ENCODE data around the gene ARFIP1.

ARFIP1 gene

GRCh38 chr4:152805071-152805650, 25.4 kb downstream of the ARFIP1 start:
- Histone ChIP-seq H2AFZ (ENCODE audit: low read length) (no peak overlapping the region), H3K4me2 (ENCODE audit: insufficient read depth, low read length, poor library complexity, severe bottlenecking) (no peak overlapping the region), H3K27me3 (ENCODE audit: control insufficient read depth in 3 of 3, insufficient read depth in 3 of 3, low read depth in 1 of 3, low read length in 3 of 3) (no peaks in the 10 kb centered on the region), H2AK5ac (ENCODE audit: low read depth, low read length) (no peak overlapping the region), H3K18ac (ENCODE audit: low read length) (no peak overlapping the region), H3K4me1 (ENCODE audit: control insufficient read depth in 2 of 2, insufficient read depth in 1 of 2, low read depth in 1 of 2, low read length in 2 of 2) (peaks cover 0 to 2% of the 10 kb centered on the region in 2 donors), H3K4ac (ENCODE audit: low read length) (no peak overlapping the region), H3K9ac (ENCODE audit: low read depth, low read length, poor library complexity) (no peak overlapping the region), H3K23ac (ENCODE audit: low read depth, low read length, poor library complexity) (no peak overlapping the region), H2BK120ac (ENCODE audit: low read depth, low read length) (no peak overlapping the region), H2BK15ac (ENCODE audit: low read length) (no peak overlapping the region), H2BK5ac (ENCODE audit: low read length) (no peak overlapping the region), H4K8ac (ENCODE audit: low read depth, low read length) (no peak overlapping the region), H3K14ac (ENCODE audit: low read length) (no peak overlapping the region), H3K4me3 (ENCODE audit: low read length in 2 of 2) (no peak overlapping the region), H3K9me3 (replicated peaks in 1 of 2; ENCODE audit: control insufficient read depth in 2 of 2, insufficient read depth in 1 of 2, low read depth in 1 of 2, low read length in 2 of 2) (peaks cover 0 to 7% of the 10 kb centered on the region in 2 donors), H3K36me3 (replicated peaks in 1 of 2; ENCODE audit: control insufficient read depth in 2 of 2, insufficient read depth in 2 of 2, low read length in 2 of 2) (no peaks in the 10 kb centered on the region), H2BK12ac (ENCODE audit: low read length) (no peak overlapping the region), H4K91ac (ENCODE audit: low read depth, low read length, poor library complexity) (no peak overlapping the region), H3K27ac (replicated peaks; ENCODE audit: low read length) (no peak overlapping the region), H3K79me1 (ENCODE audit: low read depth, low read length) (no peaks in the 10 kb centered on the region)
- no peak for DNase-seq (ENCODE audit: low spot score)
- no CpG with 5 or more reads among the region's 2 CpGs for WGBS, 2 donors (ENCODE audit: extremely low coverage in 2 of 2, insufficient read length in 2 of 2, insufficient replicate concordance in 1 of 2)

GRCh38 chr4:152805818-152806217, 26.1 kb downstream of the ARFIP1 start:
- no peak overlapping the region for H2BK15ac ChIP-seq (ENCODE audit: low read length)
- H3K9ac ChIP-seq (ENCODE audit: low read depth, low read length, poor library complexity), result no peak overlapping the region
- H3K4me2 ChIP-seq (ENCODE audit: insufficient read depth, low read length, poor library complexity, severe bottlenecking), result no peak overlapping the region
- peaks cover 0 to 2% of the 10 kb centered on the region in 2 donors for H3K4me1 ChIP-seq (ENCODE audit: control insufficient read depth in 2 of 2, insufficient read depth in 1 of 2, low read depth in 1 of 2, low read length in 2 of 2)
- H2AK5ac ChIP-seq (ENCODE audit: low read depth, low read length), result no peak overlapping the region
- no peak overlapping the region for H3K14ac ChIP-seq (ENCODE audit: low read length)
- H2BK5ac ChIP-seq (ENCODE audit: low read length), result no peak overlapping the region
- H2AFZ ChIP-seq (ENCODE audit: low read length), result no peak overlapping the region
- H2BK12ac ChIP-seq (ENCODE audit: low read length), result no peak overlapping the region
- H3K36me3 ChIP-seq (replicated peaks in 1 of 2; ENCODE audit: control insufficient read depth in 2 of 2, insufficient read depth in 2 of 2, low read length in 2 of 2), result no peaks in the 10 kb centered on the region
- no peak overlapping the region for H3K23ac ChIP-seq (ENCODE audit: low read depth, low read length, poor library complexity)
- DNase-seq (ENCODE audit: low spot score), result no peak
- no peak overlapping the region for H2BK120ac ChIP-seq (ENCODE audit: low read depth, low read length)
- no peak overlapping the region for H4K8ac ChIP-seq (ENCODE audit: low read depth, low read length)
- H3K79me1 ChIP-seq (ENCODE audit: low read depth, low read length), result peaks cover 2% of the 10 kb centered on the region
- no peak overlapping the region for H3K18ac ChIP-seq (ENCODE audit: low read length)
- H3K27ac ChIP-seq (replicated peaks; ENCODE audit: low read length), result no peak overlapping the region
- no peak overlapping the region for H3K4ac ChIP-seq (ENCODE audit: low read length)
- WGBS, 2 donors (ENCODE audit: extremely low coverage in 2 of 2, insufficient read length in 2 of 2, insufficient replicate concordance in 1 of 2), result no CpG with 5 or more reads among the region's 2 CpGs
- no peaks in the 10 kb centered on the region for H3K27me3 ChIP-seq (ENCODE audit: control insufficient read depth in 3 of 3, insufficient read depth in 3 of 3, low read depth in 1 of 3, low read length in 3 of 3)
- H3K9me3 ChIP-seq (replicated peaks in 1 of 2; ENCODE audit: control insufficient read depth in 2 of 2, insufficient read depth in 1 of 2, low read depth in 1 of 2, low read length in 2 of 2), result peaks cover 0 to 7% of the 10 kb centered on the region in 2 donors
- no peak overlapping the region for H4K91ac ChIP-seq (ENCODE audit: low read depth, low read length, poor library complexity)
- no peak overlapping the region for H3K4me3 ChIP-seq (ENCODE audit: low read length in 2 of 2)

GRCh38 chr4:152806501-152807125, 26.9 kb downstream of the ARFIP1 start:
- Histone ChIP-seq H2BK5ac (ENCODE audit: low read length) (no peak overlapping the region), H3K27ac (replicated peaks; ENCODE audit: low read length) (no peak overlapping the region), H2AFZ (ENCODE audit: low read length) (no peak overlapping the region), H4K8ac (ENCODE audit: low read depth, low read length) (no peak overlapping the region), H3K4me1 (ENCODE audit: control insufficient read depth in 2 of 2, insufficient read depth in 1 of 2, low read depth in 1 of 2, low read length in 2 of 2) (peaks cover 0 to 2% of the 10 kb centered on the region in 2 donors), H3K4ac (ENCODE audit: low read length) (no peak overlapping the region), H3K36me3 (replicated peaks in 1 of 2; ENCODE audit: control insufficient read depth in 2 of 2, insufficient read depth in 2 of 2, low read length in 2 of 2) (peaks cover 0 to 4% of the 10 kb centered on the region in 2 donors), H2BK12ac (ENCODE audit: low read length) (no peak overlapping the region), H2BK15ac (ENCODE audit: low read length) (no peak overlapping the region), H4K91ac (ENCODE audit: low read depth, low read length, poor library complexity) (no peak overlapping the region), H2AK5ac (ENCODE audit: low read depth, low read length) (no peak overlapping the region), H3K23ac (ENCODE audit: low read depth, low read length, poor library complexity) (no peak overlapping the region), H3K4me2 (ENCODE audit: insufficient read depth, low read length, poor library complexity, severe bottlenecking) (no peak overlapping the region), H2BK120ac (ENCODE audit: low read depth, low read length) (no peak overlapping the region), H3K18ac (ENCODE audit: low read length) (no peak overlapping the region), H3K4me3 (ENCODE audit: low read length in 2 of 2) (no peak overlapping the region), H3K14ac (ENCODE audit: low read length) (no peak overlapping the region), H3K9ac (ENCODE audit: low read depth, low read length, poor library complexity) (no peak overlapping the region), H3K9me3 (replicated peaks in 1 of 2; ENCODE audit: control insufficient read depth in 2 of 2, insufficient read depth in 1 of 2, low read depth in 1 of 2, low read length in 2 of 2) (peaks cover 0 to 13% of the 10 kb centered on the region in 2 donors), H3K79me1 (ENCODE audit: low read depth, low read length) (peaks cover 2% of the 10 kb centered on the region), H3K27me3 (ENCODE audit: control insufficient read depth in 3 of 3, insufficient read depth in 3 of 3, low read depth in 1 of 3, low read length in 3 of 3) (no peaks in the 10 kb centered on the region)
- WGBS, 2 donors (ENCODE audit: extremely low coverage in 2 of 2, insufficient read length in 2 of 2, insufficient replicate concordance in 1 of 2), result no CpG with 5 or more reads among the region's 3 CpGs
- DNase-seq (ENCODE audit: low spot score), result no peak

- no peak overlapping the region for H3K9ac ChIP-seq (ENCODE audit: low read depth, low read length, poor library complexity)
- peaks cover 4% of the 10 kb centered on the region for H3K79me1 ChIP-seq (ENCODE audit: low read depth, low read length)
- peaks cover 2 to 10% of the 10 kb centered on the region in 2 donors for H3K36me3 ChIP-seq (replicated peaks in 1 of 2; ENCODE audit: control insufficient read depth in 2 of 2, insufficient read depth in 2 of 2, low read length in 2 of 2)
- no peak overlapping the region for H4K91ac ChIP-seq (ENCODE audit: low read depth, low read length, poor library complexity)
- H3K4ac ChIP-seq (ENCODE audit: low read length), result no peak overlapping the region
- no peak overlapping the region for H2BK5ac ChIP-seq (ENCODE audit: low read length)
- H2BK15ac ChIP-seq (ENCODE audit: low read length), result no peak overlapping the region
- H3K4me1 ChIP-seq (ENCODE audit: control insufficient read depth in 2 of 2, insufficient read depth in 1 of 2, low read depth in 1 of 2, low read length in 2 of 2), result peaks cover 0 to 2% of the 10 kb centered on the region in 2 donors
- no peak for DNase-seq (ENCODE audit: low spot score)
- no peak overlapping the region for H3K14ac ChIP-seq (ENCODE audit: low read length)
- H3K18ac ChIP-seq (ENCODE audit: low read length), result no peak overlapping the region
- H3K9me3 ChIP-seq (replicated peaks in 1 of 2; ENCODE audit: control insufficient read depth in 2 of 2, insufficient read depth in 1 of 2, low read depth in 1 of 2, low read length in 2 of 2), result peaks cover 0 to 15% of the 10 kb centered on the region in 2 donors
- no peak overlapping the region for H3K4me3 ChIP-seq (ENCODE audit: low read length in 2 of 2)
- H3K4me2 ChIP-seq (ENCODE audit: insufficient read depth, low read length, poor library complexity, severe bottlenecking), result no peak overlapping the region
- WGBS, 2 donors (ENCODE audit: extremely low coverage in 2 of 2, insufficient read length in 2 of 2, insufficient replicate concordance in 1 of 2), result no CpG with 5 or more reads among the region's 3 CpGs
- no peak overlapping the region for H2BK12ac ChIP-seq (ENCODE audit: low read length)
- no peak overlapping the region for H2BK120ac ChIP-seq (ENCODE audit: low read depth, low read length)
- no peak overlapping the region for H3K23ac ChIP-seq (ENCODE audit: low read depth, low read length, poor library complexity)
- no peaks in the 10 kb centered on the region for H3K27me3 ChIP-seq (ENCODE audit: control insufficient read depth in 3 of 3, insufficient read depth in 3 of 3, low read depth in 1 of 3, low read length in 3 of 3)
- H3K27ac ChIP-seq (replicated peaks; ENCODE audit: low read length), result no peak overlapping the region
- H2AFZ ChIP-seq (ENCODE audit: low read length), result no peak overlapping the region
- no peak overlapping the region for H4K8ac ChIP-seq (ENCODE audit: low read depth, low read length)
- H2AK5ac ChIP-seq (ENCODE audit: low read depth, low read length), result no peak overlapping the region
Observed at GRCh38 chr4:152807294-152807829, 27.6 kb downstream of the ARFIP1 start.

Measured in neuronal stem cell (in vitro differentiated cells).